ENCODE data around the gene CYP11A1.

DNA sequence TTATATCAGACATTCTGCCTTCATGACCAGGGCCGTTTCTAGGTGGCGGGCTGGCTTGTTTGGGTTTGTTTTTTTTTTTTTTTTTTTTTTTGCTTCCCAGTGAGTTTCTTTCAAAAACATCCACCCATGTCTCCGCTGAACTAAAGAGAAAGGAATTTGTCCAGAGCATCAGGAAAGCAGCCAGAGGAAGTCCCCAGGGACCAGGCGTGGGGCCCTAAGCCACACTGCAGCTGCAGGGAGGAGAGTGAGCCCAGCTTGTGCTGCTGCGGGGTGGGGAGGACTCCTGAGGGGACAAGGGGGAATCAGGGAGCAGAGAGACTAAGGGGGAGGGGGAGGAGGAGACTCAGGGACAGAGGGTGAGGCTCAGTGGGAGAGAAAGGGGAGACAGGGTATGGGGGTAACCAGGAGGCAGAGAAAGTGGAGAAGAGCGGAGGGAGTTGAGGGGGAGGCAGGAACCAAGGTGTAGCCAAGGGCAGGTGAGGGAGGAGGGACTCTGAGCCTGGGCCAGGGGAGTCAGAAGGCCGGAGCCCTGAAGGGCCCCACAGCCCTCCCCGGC is 49.5 kb downstream of the CYP11A1 start:
- TF ChIP-seq, protein P1, sequence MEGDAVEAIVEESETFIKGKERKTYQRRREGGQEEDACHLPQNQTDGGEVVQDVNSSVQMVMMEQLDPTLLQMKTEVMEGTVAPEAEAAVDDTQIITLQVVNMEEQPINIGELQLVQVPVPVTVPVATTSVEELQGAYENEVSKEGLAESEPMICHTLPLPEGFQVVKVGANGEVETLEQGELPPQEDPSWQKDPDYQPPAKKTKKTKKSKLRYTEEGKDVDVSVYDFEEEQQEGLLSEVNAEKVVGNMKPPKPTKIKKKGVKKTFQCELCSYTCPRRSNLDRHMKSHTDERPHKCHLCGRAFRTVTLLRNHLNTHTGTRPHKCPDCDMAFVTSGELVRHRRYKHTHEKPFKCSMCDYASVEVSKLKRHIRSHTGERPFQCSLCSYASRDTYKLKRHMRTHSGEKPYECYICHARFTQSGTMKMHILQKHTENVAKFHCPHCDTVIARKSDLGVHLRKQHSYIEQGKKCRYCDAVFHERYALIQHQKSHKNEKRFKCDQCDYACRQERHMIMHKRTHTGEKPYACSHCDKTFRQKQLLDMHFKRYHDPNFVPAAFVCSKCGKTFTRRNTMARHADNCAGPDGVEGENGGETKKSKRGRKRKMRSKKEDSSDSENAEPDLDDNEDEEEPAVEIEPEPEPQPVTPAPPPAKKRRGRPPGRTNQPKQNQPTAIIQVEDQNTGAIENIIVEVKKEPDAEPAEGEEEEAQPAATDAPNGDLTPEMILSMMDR (IDR thresholded peaks at IDR 0.05 in 2 of 3, conservative IDR thresholded peaks at IDR 0.05 in 1 of 3; ENCODE audit: control insufficient read depth in 2 of 3, extremely low read depth in 1 of 3, insufficient read depth in 1 of 3, low read depth in 3 of 3, low read length in 3 of 3): no peak
- TF ChIP-seq EZH2 (IDR thresholded peaks at IDR 0.05; ENCODE audit: borderline replicate concordance, control insufficient read depth, low read depth, low read length) (no peak), FOS (IDR thresholded peaks at IDR 0.05; ENCODE audit: borderline replicate concordance, extremely low read depth, insufficient read length) (no peak), POLR2A (IDR thresholded peaks at IDR 0.05; ENCODE audit: low read depth, low read length) (no peak), GABPA (IDR thresholded peaks at IDR 0.05; ENCODE audit: low read depth) (no peak), CHD1 (IDR thresholded peaks at IDR 0.05; ENCODE audit: low read depth, low read length) (no peak)
